IPS DF 6.9 (cell line): ENCODE results near the gene RBM6.

Experiments
- DNase-seq: peaks from one replicate; pipeline ENCODE4 v3.0.0-alpha.2; 2013; ENCODE audit warnings: low read depth, low spot score
- H3K27ac ChIP-seq: one replicate; pipeline ENCODE4 v1.5.1; 2013; ENCODE audit warnings: low read length, control low read depth
- H3K27me3 ChIP-seq: 2 replicates; pipeline ENCODE4 v1.6.1; 2013; ENCODE audit warnings: mild to moderate bottlenecking, low read length; ENCODE audit not compliant: control insufficient read depth, insufficient read depth
- H3K36me3 ChIP-seq: 2 replicates; pipeline ENCODE4 v1.6.1; 2013; ENCODE audit warnings: low read length; ENCODE audit not compliant: control insufficient read depth, insufficient read depth
- H3K4me1 ChIP-seq: 2 replicates; pipeline ENCODE4 v1.6.1; 2013; ENCODE audit warnings: low read length; ENCODE audit not compliant: control insufficient read depth, insufficient read depth
- H3K4me3 ChIP-seq: 2 replicates; pipeline ENCODE4 v1.5.1; 2013; ENCODE audit warnings: mild to moderate bottlenecking, low read length
- H3K9me3 ChIP-seq: 2 replicates; pipeline ENCODE4 v1.6.1; 2013; ENCODE audit warnings: low read length, inconsistent platforms; ENCODE audit not compliant: control insufficient read depth, insufficient read depth
- WGBS: extraction: QIAGEN DNeasy Blood & Tissue Kit; methylation state at CpG from one replicate; pipeline ENCODE4 v1.1.7; 2013; ENCODE audit warnings: mixed read lengths, missing lambda C conversion rate; ENCODE audit not compliant: insufficient read length, insufficient coverage; 5-methylcytosine and 5-hydroxymethylcytosine counted together

Gene RBM6

GRCh38 chr3:49994476-49994875 is 54.5 kb downstream of the RBM6 start:
- no peaks in the 10 kb centered on the region for H3K9me3 ChIP-seq
- WGBS = no CpG with 5 or more reads among the region's 1 CpG
- no peak overlapping the region for H3K4me3 ChIP-seq
- H3K27ac ChIP-seq = no peak overlapping the region
- no peaks in the 10 kb centered on the region for H3K36me3 ChIP-seq
- 0 out of 2 replicates have a peak, but pooled peaks cover 2% of the 10 kb centered on the region for H3K4me1 ChIP-seq
- no peak for DNase-seq
- no peaks in the 10 kb centered on the region for H3K27me3 ChIP-seq

- no peaks in the 10 kb centered on the region for H3K9me3 ChIP-seq
- no CpG with 5 or more reads among the region's 2 CpGs for WGBS
- H3K4me3 ChIP-seq = no peak overlapping the region
- no peak overlapping the region for H3K27ac ChIP-seq
- H3K4me1 ChIP-seq = 0 out of 2 replicates have a peak, but pooled peaks cover 2% of the 10 kb centered on the region
- H3K27me3 ChIP-seq = no peaks in the 10 kb centered on the region
- no peaks in the 10 kb centered on the region for H3K36me3 ChIP-seq
- no peak for DNase-seq
Observed at GRCh38 chr3:49996016-49996415, 56.1 kb downstream of the RBM6 start.

GRCh38 chr3:49997862-49998261 is 57.9 kb downstream of the RBM6 start:
- Histone ChIP-seq H3K27me3 (no peaks in the 10 kb centered on the region), H3K36me3 (no peaks in the 10 kb centered on the region), H3K27ac (no peak overlapping the region), H3K4me3 (no peak overlapping the region), H3K9me3 (no peaks in the 10 kb centered on the region), H3K4me1 (0 out of 2 replicates have a peak, but pooled peaks cover 2% of the 10 kb centered on the region)
- WGBS = no CpG with 5 or more reads among the region's 1 CpG
- no peak for DNase-seq

- no peaks in the 10 kb centered on the region for H3K27me3 ChIP-seq
- H3K9me3 ChIP-seq = no peaks in the 10 kb centered on the region
- H3K27ac ChIP-seq = no peak overlapping the region
- no peak overlapping the region for H3K4me3 ChIP-seq
- no peak for DNase-seq
- H3K36me3 ChIP-seq = no peaks in the 10 kb centered on the region
- H3K4me1 ChIP-seq = 0 out of 2 replicates have a peak, but pooled peaks cover 2% of the 10 kb centered on the region
- whole genome bisulfite sequencing = no CpG with 5 or more reads among the region's 2 CpGs
Observed at GRCh38 chr3:49998326-49998725, 58.4 kb downstream of the RBM6 start.

GRCh38 chr3:50001511-50001910 is 61.6 kb downstream of the RBM6 start:
- H3K9me3 ChIP-seq = no peaks in the 10 kb centered on the region
- H3K27me3 ChIP-seq = no peaks in the 10 kb centered on the region
- H3K36me3 ChIP-seq = peaks cover 2% of the 10 kb centered on the region; the same call in 1 of the 2 replicates
- DNase-seq = no peak
- no CpG with 5 or more reads among the region's 3 CpGs for WGBS
- H3K4me1 ChIP-seq = no peaks in the 10 kb centered on the region
- H3K4me3 ChIP-seq = no peak overlapping the region
- no peak overlapping the region for H3K27ac ChIP-seq

- DNase-seq = no peak
- H3K4me3 ChIP-seq = no peak overlapping the region
- no peaks in the 10 kb centered on the region for H3K9me3 ChIP-seq
- H3K27ac ChIP-seq = no peak overlapping the region
- no CpG with 5 or more reads among the region's 3 CpGs for WGBS
- no peaks in the 10 kb centered on the region for H3K27me3 ChIP-seq
- H3K4me1 ChIP-seq = no peaks in the 10 kb centered on the region
- H3K36me3 ChIP-seq = peaks cover 2% of the 10 kb centered on the region; the same call in 1 of the 2 replicates
Observed at GRCh38 chr3:50003216-50003615, 63.3 kb downstream of the RBM6 start.

- no peaks in the 10 kb centered on the region for H3K9me3 ChIP-seq
- H3K27ac ChIP-seq = no peak overlapping the region
- no peaks in the 10 kb centered on the region for H3K4me1 ChIP-seq
- DNase-seq = no peak
- WGBS = no CpG with 5 or more reads among the region's 1 CpG
- H3K27me3 ChIP-seq = no peaks in the 10 kb centered on the region
- peaks cover 2% of the 10 kb centered on the region; the same call in 1 of the 2 replicates for H3K36me3 ChIP-seq
- no peak overlapping the region for H3K4me3 ChIP-seq
Observed at GRCh38 chr3:50003824-50004223, 63.9 kb downstream of the RBM6 start.

- peaks cover 2% of the 10 kb centered on the region; the same call in 1 of the 2 replicates for H3K36me3 ChIP-seq
- H3K9me3 ChIP-seq = no peaks in the 10 kb centered on the region
- no peaks in the 10 kb centered on the region for H3K27me3 ChIP-seq
- WGBS = no CpG with 5 or more reads among the region's 1 CpG
- H3K4me1 ChIP-seq = no peaks in the 10 kb centered on the region
- no peak overlapping the region for H3K27ac ChIP-seq
- no peak for DNase-seq
- H3K4me3 ChIP-seq = no peak overlapping the region
Observed at GRCh38 chr3:50008931-50009330, 69.0 kb downstream of the RBM6 start.

- no CpG with 5 or more reads among the region's 1 CpG for WGBS
- Histone ChIP-seq H3K4me3 (no peak overlapping the region), H3K9me3 (no peaks in the 10 kb centered on the region), H3K27ac (no peak overlapping the region), H3K4me1 (no peaks in the 10 kb centered on the region), H3K36me3 (peaks cover 2% of the 10 kb centered on the region; the same call in 1 of the 2 replicates), H3K27me3 (no peaks in the 10 kb centered on the region)
- no peak for DNase-seq
Observed at GRCh38 chr3:50010959-50011358, 71.0 kb downstream of the RBM6 start.

GRCh38 chr3:50015918-50016317 is 76.0 kb downstream of the RBM6 start:
- Histone ChIP-seq H3K4me1 (no peaks in the 10 kb centered on the region), H3K9me3 (no peaks in the 10 kb centered on the region), H3K27ac (no peak overlapping the region), H3K36me3 (no peaks in the 10 kb centered on the region), H3K4me3 (no peak overlapping the region), H3K27me3 (no peaks in the 10 kb centered on the region)
- WGBS = no CpG with 5 or more reads among the region's 4 CpGs
- no peak for DNase-seq

GRCh38 chr3:50028346-50028745 is 88.4 kb downstream of the RBM6 start:
- no peaks in the 10 kb centered on the region for H3K27me3 ChIP-seq
- H3K36me3 ChIP-seq = no peaks in the 10 kb centered on the region
- H3K9me3 ChIP-seq = no peaks in the 10 kb centered on the region
- WGBS = no CpG with 5 or more reads among the region's 1 CpG
- no peak overlapping the region for H3K4me3 ChIP-seq
- H3K27ac ChIP-seq = no peak overlapping the region
- H3K4me1 ChIP-seq = no peaks in the 10 kb centered on the region
- DNase-seq = no peak
